Chondrocyte (in vitro differentiated cells): Measurements from ENCODE around the gene RADIL. TPM values are rescaled to one million over a fixed set of nuclear protein-coding genes. Genes with fewer than 3 reads are reported as not detected.

Experiments
- DNase-seq: peaks from one replicate; pipeline ENCODE4 v3.0.0; 2021; ENCODE audit warnings: mixed read lengths, low spot score
- H3K27ac Mint-ChIP-seq: one replicate; pipeline ENCODE4 v1.8.0; 2021; ENCODE audit warnings: mild to moderate bottlenecking, moderate library complexity, mixed read lengths; ENCODE audit not compliant: unreplicated experiment
- H3K27me3 Mint-ChIP-seq: 2 replicates; pipeline ENCODE4 v1.8.0; 2021; ENCODE audit warnings: low read depth, mixed read lengths
- H3K36me3 Mint-ChIP-seq: 2 replicates; pipeline ENCODE4 v1.8.0; 2021; ENCODE audit warnings: low read depth, mixed read lengths
- H3K4me1 Mint-ChIP-seq: 2 replicates; pipeline ENCODE4 v1.8.0; 2021; ENCODE audit warnings: low read depth, mild to moderate bottlenecking, mixed read lengths
- H3K4me3 Mint-ChIP-seq: one replicate; pipeline ENCODE4 v1.8.0; 2021; ENCODE audit warnings: mild to moderate bottlenecking, moderate library complexity, mixed read lengths; ENCODE audit not compliant: unreplicated experiment
- H3K9me3 Mint-ChIP-seq: 2 replicates; pipeline ENCODE4 v1.8.0; 2021; ENCODE audit warnings: low read depth, mixed read lengths
- total RNA-seq: library from RNA; stranded (reverse); gene quantifications from 3 replicates; pipeline ENCODE4 v1.2.1, GENCODE V29; 2021
- TF ChIP-seq, protein P1 (sequence below): fragments of 200-600 bp; sonication (generic); IDR thresholded peaks from 2 replicates; pipeline ENCODE4 v1.5.0; 2021; ENCODE audit warnings: antibody characterized with exemption, mild to moderate bottlenecking, moderate library complexity

Gene RADIL
- total RNA-seq, 1 donor from 2014 or later = 1.2 TPM

DNA sequence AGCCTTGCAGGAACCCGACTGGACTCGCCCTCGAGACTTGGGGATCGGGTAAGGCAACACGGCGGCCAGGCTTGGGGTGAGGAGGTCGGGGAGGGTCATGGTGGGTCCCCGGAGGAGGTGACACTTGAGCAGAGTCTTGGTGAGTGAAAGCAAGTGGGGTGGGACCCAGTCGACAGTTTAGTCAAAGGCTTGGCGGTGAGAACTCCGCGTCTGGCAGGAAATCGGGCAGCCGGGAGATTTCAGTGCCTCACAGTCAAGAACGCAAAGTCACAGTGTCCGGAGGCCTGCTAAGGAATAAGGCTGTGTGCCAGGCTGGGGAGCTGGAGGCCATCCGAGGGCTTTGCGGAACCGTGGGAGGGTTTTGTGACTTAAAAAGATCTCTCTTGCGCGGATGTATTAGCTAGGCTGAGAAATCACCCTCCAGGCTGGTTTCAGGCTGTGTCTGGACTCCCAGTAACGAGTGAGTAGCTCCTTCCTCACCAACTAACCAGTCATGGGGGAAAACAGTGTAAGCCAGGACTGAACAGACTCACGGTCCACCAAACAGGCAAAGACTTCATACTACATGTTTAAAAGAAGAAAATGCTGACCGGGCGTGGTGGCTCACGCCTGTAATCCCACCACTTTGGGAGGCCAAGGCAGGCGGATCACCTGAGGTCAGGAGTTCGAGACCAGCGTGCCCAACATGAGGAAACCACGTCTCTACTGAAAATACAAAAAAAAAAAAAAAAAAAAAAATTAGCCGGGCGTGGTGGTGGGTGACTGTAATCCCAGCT lies 107.5 kb downstream of the RADIL start:
- Mint-ChIP-seq H3K4me3 (peak overlapping the region; percentile 98), H3K4me1 (peaks cover 40% of the 10 kb centered on the region), H3K36me3 (peaks cover 5% of the 10 kb centered on the region), H3K9me3 (no peaks in the 10 kb centered on the region), H3K27me3 (no peaks in the 10 kb centered on the region), H3K27ac (peak overlapping the region; percentile 99)
- TF ChIP-seq, protein P1, sequence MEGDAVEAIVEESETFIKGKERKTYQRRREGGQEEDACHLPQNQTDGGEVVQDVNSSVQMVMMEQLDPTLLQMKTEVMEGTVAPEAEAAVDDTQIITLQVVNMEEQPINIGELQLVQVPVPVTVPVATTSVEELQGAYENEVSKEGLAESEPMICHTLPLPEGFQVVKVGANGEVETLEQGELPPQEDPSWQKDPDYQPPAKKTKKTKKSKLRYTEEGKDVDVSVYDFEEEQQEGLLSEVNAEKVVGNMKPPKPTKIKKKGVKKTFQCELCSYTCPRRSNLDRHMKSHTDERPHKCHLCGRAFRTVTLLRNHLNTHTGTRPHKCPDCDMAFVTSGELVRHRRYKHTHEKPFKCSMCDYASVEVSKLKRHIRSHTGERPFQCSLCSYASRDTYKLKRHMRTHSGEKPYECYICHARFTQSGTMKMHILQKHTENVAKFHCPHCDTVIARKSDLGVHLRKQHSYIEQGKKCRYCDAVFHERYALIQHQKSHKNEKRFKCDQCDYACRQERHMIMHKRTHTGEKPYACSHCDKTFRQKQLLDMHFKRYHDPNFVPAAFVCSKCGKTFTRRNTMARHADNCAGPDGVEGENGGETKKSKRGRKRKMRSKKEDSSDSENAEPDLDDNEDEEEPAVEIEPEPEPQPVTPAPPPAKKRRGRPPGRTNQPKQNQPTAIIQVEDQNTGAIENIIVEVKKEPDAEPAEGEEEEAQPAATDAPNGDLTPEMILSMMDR = no peak
- no peak for DNase-seq

DNA sequence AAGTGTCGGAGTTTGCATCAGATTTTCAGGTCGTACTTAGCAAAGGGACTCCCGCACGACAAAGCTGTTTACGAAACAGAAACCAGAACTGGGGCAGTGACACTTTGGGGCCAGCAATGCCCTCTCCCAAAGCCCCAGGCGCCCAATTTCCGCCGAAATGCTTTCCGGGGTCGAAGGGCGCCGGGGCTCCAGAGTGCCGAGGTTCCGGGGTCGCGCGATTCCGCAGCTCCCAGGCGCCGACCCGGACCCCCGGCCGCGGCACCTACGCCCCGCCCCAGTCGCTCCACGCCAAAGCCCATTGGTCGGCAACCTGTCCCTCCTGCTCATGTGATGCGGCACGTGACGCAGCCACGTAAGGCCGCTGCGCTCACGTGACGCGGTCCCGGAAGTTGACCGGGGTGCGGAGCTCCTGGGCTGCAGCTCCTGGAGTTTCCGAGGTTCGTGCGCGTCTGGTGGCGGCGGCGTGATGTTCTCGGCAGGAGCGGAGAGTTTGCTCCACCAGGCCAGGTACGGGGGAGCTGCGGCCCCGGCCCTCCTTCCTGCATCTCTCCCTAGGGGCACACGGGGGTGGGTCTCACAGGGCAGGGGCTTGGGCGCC lies 108.2 kb downstream of the RADIL start, which contains the start of gene AP5Z1:
TSS of gene AP5Z1 (plus strand) at position 374 of the 598 bp plus-strand sequence. CDS start at position 467, 93 bp downstream.
- TF ChIP-seq, protein P1 = peak; percentile 11
- Mint-ChIP-seq H3K4me1 (peaks cover 44% of the 10 kb centered on the region), H3K9me3 (no peaks in the 10 kb centered on the region), H3K36me3 (peaks cover 5% of the 10 kb centered on the region), H3K4me3 (peak within 1 kb of the TSS; percentile 98), H3K27ac (peak within 1 kb of the TSS; percentile 99), H3K27me3 (no peaks in the 10 kb centered on the region)
- peak; percentile 97 for DNase-seq

DNA sequence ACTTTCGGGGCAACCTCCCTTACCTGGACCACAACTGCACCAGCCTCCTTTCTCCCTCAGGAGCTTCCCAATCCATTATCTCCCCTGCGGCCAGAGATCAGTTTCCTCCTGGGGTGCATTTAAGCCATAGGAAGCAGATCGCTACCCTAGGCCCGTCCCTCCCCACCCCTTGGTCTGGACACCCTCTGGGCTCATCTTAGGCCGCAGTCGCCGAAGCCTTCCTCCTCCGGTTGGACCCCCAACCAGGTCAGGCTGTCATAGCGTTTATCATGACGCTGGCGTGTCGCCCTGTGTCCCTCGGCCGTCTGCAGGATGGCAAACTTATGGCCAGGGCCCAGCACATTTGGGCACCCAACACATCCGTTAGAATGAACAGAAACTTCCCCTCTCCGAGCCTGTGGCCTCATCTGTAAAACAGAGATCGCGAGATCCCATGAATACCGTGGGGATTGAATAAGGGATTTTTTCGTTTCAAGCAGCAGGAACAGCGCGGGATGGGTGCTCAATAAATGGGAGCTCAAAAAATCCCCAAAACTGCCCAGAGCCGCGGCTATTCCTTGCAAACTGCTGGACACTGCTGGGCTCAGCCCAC lies 108.8 kb downstream of the RADIL start:
- TF ChIP-seq, protein P1 = no peak
- Mint-ChIP-seq H3K27me3 (no peaks in the 10 kb centered on the region), H3K4me1 (peaks cover 47% of the 10 kb centered on the region), H3K36me3 (peaks cover 5% of the 10 kb centered on the region), H3K9me3 (no peaks in the 10 kb centered on the region), H3K4me3 (peak overlapping the region; percentile 98), H3K27ac (peak overlapping the region; percentile 99)
- DNase-seq = no peak

DNA sequence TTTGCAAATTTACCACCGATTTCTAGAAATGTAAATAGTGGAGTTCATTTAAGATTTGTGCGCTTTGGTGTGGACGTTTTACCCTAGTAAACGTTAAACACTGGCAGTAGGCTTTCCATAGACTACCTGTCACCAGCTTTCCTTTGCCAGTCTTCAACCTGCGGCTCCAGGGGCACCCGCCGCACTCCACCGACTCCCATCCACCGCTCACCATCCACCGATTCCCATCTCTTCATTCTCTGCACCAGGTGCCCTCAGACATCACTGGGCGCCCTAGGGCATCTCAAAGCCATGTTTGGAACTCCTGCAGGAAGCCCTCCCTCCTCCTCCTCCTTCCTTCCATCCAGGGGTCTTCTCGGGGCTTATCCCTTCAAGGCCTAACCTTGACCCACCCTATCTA lies 109.5 kb downstream of the RADIL start:
- Mint-ChIP-seq H3K4me1 (peaks cover 55% of the 10 kb centered on the region), H3K4me3 (peak overlapping the region; percentile 98)

DNA sequence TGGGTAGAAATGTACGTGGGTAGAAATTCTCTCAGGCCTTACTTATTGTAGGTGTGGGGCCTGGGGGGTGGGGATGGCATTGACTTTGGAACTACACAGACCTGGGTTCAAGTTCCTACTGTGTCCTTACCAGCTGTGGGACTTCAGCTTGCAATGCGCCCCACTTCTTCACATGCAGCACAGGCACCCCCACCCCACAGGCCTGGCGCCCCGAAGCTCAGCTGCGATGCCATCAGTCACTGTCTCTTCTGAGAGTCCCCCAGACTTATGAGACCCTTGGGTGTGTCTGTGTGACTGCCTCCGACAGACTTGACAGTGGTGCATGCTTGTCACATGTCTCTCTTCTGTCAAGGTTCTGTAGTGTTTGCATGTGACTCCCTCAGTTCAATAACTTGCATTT lies 111.2 kb downstream of the RADIL start:
- Mint-ChIP-seq H3K4me3 (no peak overlapping the region), H3K36me3 (peaks cover 6% of the 10 kb centered on the region)
- TF ChIP-seq, protein P1 = no peak

More for the DNA sequence above, 109.5 kb downstream of the RADIL start:
- no peaks in the 10 kb centered on the region for H3K27me3 Mint-ChIP-seq
- H3K9me3 Mint-ChIP-seq = no peaks in the 10 kb centered on the region
- peaks cover 5% of the 10 kb centered on the region for H3K36me3 Mint-ChIP-seq
- DNase-seq = no peak
- TF ChIP-seq, protein P1 = no peak
- H3K27ac Mint-ChIP-seq = peak overlapping the region; percentile 99

More for the DNA sequence above, 111.2 kb downstream of the RADIL start:
- peaks cover 50% of the 10 kb centered on the region for H3K4me1 Mint-ChIP-seq
- H3K27ac Mint-ChIP-seq = no peak overlapping the region
- H3K27me3 Mint-ChIP-seq = no peaks in the 10 kb centered on the region
- H3K9me3 Mint-ChIP-seq = no peaks in the 10 kb centered on the region
- no peak for DNase-seq
